ENCODE data around the gene LRRC8D.

The LRRC8D gene

GRCh38 chr1:89927478-89927877, 106.6 kb downstream of the LRRC8D start:
- TF ChIP-seq CTCF (IDR thresholded peaks at IDR 0.05; ENCODE audit: low read depth, low read length): no peak
- no peak overlapping the region for H3K4me3 ChIP-seq (ENCODE audit: low read depth, low read length)

- no peak overlapping the region for H3K4me3 ChIP-seq (ENCODE audit: low read depth, low read length)
- TF ChIP-seq CTCF (IDR thresholded peaks at IDR 0.05; ENCODE audit: low read depth, low read length): no peak
These were observed 107.7 kb downstream of the LRRC8D start for GRCh38 chr1:89928506-89928905.

- H3K4me3 ChIP-seq (ENCODE audit: low read depth, low read length): no peak overlapping the region
- TF ChIP-seq CTCF (IDR thresholded peaks at IDR 0.05; ENCODE audit: low read depth, low read length): no peak
These were observed 108.7 kb downstream of the LRRC8D start for GRCh38 chr1:89929467-89930063.

GRCh38 chr1:89930579-89930978, 109.7 kb downstream of the LRRC8D start:
- TF ChIP-seq CTCF (IDR thresholded peaks at IDR 0.05; ENCODE audit: low read depth, low read length): no peak
- H3K4me3 ChIP-seq (ENCODE audit: low read depth, low read length): no peak overlapping the region

GRCh38 chr1:89931964-89932363, 111.1 kb downstream of the LRRC8D start:
- no peak for TF ChIP-seq CTCF (IDR thresholded peaks at IDR 0.05; ENCODE audit: low read depth, low read length)

GRCh38 chr1:89932598-89933364, 111.9 kb downstream of the LRRC8D start:
- TF ChIP-seq CTCF (IDR thresholded peaks at IDR 0.05; ENCODE audit: low read depth, low read length): no peak
- no peak overlapping the region for H3K4me3 ChIP-seq (ENCODE audit: low read depth, low read length)

More at GRCh38 chr1:89931964-89932363, 111.1 kb downstream of the LRRC8D start:
- H3K4me3 ChIP-seq (ENCODE audit: low read depth, low read length): no peak overlapping the region

GRCh38 chr1:89934461-89934860, 113.6 kb downstream of the LRRC8D start:
- no peak overlapping the region for H3K4me3 ChIP-seq (ENCODE audit: low read depth, low read length)
- TF ChIP-seq CTCF (IDR thresholded peaks at IDR 0.05; ENCODE audit: low read depth, low read length): no peak
